ENCODE data around the gene CIZ1.

GRCh38 chr9:128191406-128192046 is at the start of gene CIZ1:
- TF ChIP-seq REST (IDR thresholded peaks at IDR 0.05; ENCODE audit: insufficient read depth in 1 of 2, low read depth in 2 of 2, low read length in 2 of 2) (peak in 1 of 2 experiments; percentile 8; a peak in 1 of 4 replicates), POLR2AphosphoS5 (IDR thresholded peaks at IDR 0.05; ENCODE audit: low read depth, low read length) (0 out of 2 replicates have a peak, but pooled peaks have one; percentile 50), SIN3A (IDR thresholded peaks at IDR 0.05; ENCODE audit: borderline replicate concordance, insufficient read depth, low read length) (no peak), TAF1 (IDR thresholded peaks at IDR 0.05; ENCODE audit: borderline replicate concordance, insufficient read depth, low read length) (peak; percentile 77)

All from PFSK-1 (cell line).